Esophagus muscularis mucosa (tissue), 4 donors: ENCODE results near the gene CCNL1.

Experiments
- EP300 ChIP-seq: sonication (generic); formaldehyde crosslinking; IDR thresholded peaks from one replicate; pipeline ENCODE4 v1.6.1; 2017; ENCODE audit warnings: antibody characterized with exemption
- POLR2A ChIP-seq: fragments of 450-650 bp; IDR thresholded peaks from one replicate; pipeline ENCODE4 v1.6.1; 2017; ENCODE audit warnings: antibody characterized with exemption, moderate library complexity, mild to moderate bottlenecking, low read depth
- POLR2AphosphoS5 ChIP-seq, 2 donors: sonication (generic); formaldehyde crosslinking; IDR thresholded peaks; one replicate each; pipeline ENCODE4 v1.6.1; 2017; ENCODE audit warnings: antibody characterized with exemption in 2 of 2
- TF ChIP-seq, protein P1 (sequence below), 3 experiments: fragments of 200-600 bp in 2 of 3; fragments of 450-650 bp in 1 of 3; sonication (generic) in 2 of 3; IDR thresholded peaks; one replicate each; pipeline ENCODE4 v1.5.1; 2017 to 2019; ENCODE audit warnings: antibody characterized with exemption in 3 of 3, mild to moderate bottlenecking in 2 of 3, moderate library complexity in 1 of 3

- TF ChIP-seq EP300 (no peak), POLR2AphosphoS5 (IDR thresholded peaks at IDR 0.05) (no peak), POLR2A (no peak)
- TF ChIP-seq, protein P1, sequence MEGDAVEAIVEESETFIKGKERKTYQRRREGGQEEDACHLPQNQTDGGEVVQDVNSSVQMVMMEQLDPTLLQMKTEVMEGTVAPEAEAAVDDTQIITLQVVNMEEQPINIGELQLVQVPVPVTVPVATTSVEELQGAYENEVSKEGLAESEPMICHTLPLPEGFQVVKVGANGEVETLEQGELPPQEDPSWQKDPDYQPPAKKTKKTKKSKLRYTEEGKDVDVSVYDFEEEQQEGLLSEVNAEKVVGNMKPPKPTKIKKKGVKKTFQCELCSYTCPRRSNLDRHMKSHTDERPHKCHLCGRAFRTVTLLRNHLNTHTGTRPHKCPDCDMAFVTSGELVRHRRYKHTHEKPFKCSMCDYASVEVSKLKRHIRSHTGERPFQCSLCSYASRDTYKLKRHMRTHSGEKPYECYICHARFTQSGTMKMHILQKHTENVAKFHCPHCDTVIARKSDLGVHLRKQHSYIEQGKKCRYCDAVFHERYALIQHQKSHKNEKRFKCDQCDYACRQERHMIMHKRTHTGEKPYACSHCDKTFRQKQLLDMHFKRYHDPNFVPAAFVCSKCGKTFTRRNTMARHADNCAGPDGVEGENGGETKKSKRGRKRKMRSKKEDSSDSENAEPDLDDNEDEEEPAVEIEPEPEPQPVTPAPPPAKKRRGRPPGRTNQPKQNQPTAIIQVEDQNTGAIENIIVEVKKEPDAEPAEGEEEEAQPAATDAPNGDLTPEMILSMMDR (IDR thresholded peaks at IDR 0.05): no peak
Measured at GRCh38 chr3:157109267-157110141, 50.4 kb downstream of the CCNL1 start.
